Measurements from ENCODE around the gene CFAP90. TPM values are rescaled to one million over a fixed set of nuclear protein-coding genes. Genes with fewer than 3 reads are reported as not detected.
A peak's percentile ranks its signal among the peaks of the same experiment; 100 is the strongest.

CFAP90 gene
- total RNA-seq, 1 donor from 2014 or later = 0.64 TPM

DNA sequence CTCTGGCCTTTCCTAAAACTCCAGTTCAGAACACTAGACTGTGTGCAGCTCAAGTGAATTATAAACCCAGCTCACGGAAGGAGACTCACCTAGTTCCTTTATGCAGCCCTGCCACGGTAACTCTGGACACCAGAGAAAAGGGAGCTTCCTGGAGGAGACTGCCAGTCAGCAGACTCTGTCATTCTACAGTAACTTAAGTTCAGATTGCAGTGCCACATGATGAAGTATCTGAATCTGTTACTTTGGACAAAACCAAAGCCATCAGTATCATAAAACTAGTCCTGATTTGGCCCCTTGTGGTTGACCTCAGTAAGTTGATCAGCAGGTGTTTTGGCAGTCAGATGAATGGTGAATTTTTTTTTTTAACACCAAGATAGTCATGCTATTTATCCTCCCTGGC lies 20.7 kb upstream of the CFAP90 start:
- Histone ChIP-seq H4K20me1 (ENCODE audit: insufficient read depth, low read length) (peaks cover 39% of the 10 kb centered on the region), H3K9me3 (ENCODE audit: insufficient read depth, low read depth, low read length) (no peaks in the 10 kb centered on the region), H3K79me2 (ENCODE audit: insufficient read depth, low read length) (peaks cover 93% of the 10 kb centered on the region), H2AFZ (ENCODE audit: low read depth, low read length) (no peak overlapping the region), H3K27ac (ENCODE audit: low read depth, low read length) (no peak overlapping the region), H3K36me3 (ENCODE audit: insufficient read depth, low read length) (peaks cover 12% of the 10 kb centered on the region), H3K4me3 (ENCODE audit: insufficient read depth, low read depth, low read length) (no peak overlapping the region), H3K4me1 (ENCODE audit: insufficient read depth, low read length) (peaks cover 11% of the 10 kb centered on the region), H3K9ac (ENCODE audit: low read length) (no peak overlapping the region), H3K27me3 (ENCODE audit: insufficient read depth, low read length) (no peaks in the 10 kb centered on the region), H3K4me2 (ENCODE audit: low read length) (no peak overlapping the region)
- no peaks in the 10 kb centered on the region for H3K9me3 Mint-ChIP-seq (ENCODE audit: unreplicated experiment)
- peaks cover 26% of the 10 kb centered on the region for H3K4me1 Mint-ChIP-seq (ENCODE audit: low read depth, unreplicated experiment)
- no peak overlapping the region for H3K4me3 Mint-ChIP-seq (ENCODE audit: unreplicated experiment)
- DNase-seq (ENCODE audit: low read depth) (no peak), FAIRE-seq (peak; percentile 34)
- H3K27me3 Mint-ChIP-seq (ENCODE audit: low read depth, unreplicated experiment) = no peaks in the 10 kb centered on the region
- no peak overlapping the region for H3K27ac Mint-ChIP-seq (ENCODE audit: unreplicated experiment)
- no peaks in the 10 kb centered on the region for H3K36me3 Mint-ChIP-seq (ENCODE audit: low read depth, unreplicated experiment)
- TF ChIP-seq, protein P1, sequence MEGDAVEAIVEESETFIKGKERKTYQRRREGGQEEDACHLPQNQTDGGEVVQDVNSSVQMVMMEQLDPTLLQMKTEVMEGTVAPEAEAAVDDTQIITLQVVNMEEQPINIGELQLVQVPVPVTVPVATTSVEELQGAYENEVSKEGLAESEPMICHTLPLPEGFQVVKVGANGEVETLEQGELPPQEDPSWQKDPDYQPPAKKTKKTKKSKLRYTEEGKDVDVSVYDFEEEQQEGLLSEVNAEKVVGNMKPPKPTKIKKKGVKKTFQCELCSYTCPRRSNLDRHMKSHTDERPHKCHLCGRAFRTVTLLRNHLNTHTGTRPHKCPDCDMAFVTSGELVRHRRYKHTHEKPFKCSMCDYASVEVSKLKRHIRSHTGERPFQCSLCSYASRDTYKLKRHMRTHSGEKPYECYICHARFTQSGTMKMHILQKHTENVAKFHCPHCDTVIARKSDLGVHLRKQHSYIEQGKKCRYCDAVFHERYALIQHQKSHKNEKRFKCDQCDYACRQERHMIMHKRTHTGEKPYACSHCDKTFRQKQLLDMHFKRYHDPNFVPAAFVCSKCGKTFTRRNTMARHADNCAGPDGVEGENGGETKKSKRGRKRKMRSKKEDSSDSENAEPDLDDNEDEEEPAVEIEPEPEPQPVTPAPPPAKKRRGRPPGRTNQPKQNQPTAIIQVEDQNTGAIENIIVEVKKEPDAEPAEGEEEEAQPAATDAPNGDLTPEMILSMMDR (IDR thresholded peaks at IDR 0.05; ENCODE audit: insufficient read depth, low read depth, low read length) = no peak
- no peak for TF ChIP-seq EZH2 (IDR thresholded peaks at IDR 0.05; ENCODE audit: insufficient read depth, low read length)

DNA sequence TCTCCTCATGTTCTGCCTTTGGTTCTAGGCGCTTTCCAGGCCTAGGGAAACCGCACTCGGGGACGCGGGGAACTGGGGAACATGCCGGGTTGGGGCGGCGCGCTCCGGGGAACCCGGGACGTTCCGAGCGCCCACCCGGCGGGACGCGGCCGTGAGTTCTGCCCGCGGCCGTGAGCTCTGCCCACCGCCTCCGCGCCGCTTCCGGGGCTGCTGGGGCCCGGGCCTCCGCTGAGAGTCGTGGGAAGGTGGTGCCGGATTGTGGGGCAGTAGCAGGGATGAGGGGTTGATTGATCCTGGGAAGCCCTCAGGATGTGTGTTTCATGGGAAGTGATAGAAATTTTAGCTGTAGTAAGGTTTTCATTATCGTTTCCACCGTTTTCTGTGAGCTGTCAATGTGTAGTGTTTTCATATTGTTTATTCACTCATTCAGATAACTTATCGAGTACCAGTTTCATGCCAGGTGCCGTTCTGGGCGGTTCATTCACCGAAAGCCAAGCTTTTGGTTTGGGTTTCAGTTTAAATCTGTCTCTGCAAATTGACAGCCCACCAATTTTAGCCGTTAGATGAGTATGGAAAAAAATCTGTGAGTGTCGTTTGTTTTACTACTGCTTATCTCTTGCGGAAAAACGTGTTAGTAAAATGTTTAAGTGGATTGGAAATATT lies 18.7 kb upstream of the CFAP90 start:
- Mint-ChIP-seq H3K27ac (ENCODE audit: unreplicated experiment) (peak overlapping the region; percentile 35), H3K36me3 (ENCODE audit: low read depth, unreplicated experiment) (no peaks in the 10 kb centered on the region), H3K4me3 (ENCODE audit: unreplicated experiment) (peak overlapping the region; percentile 91), H3K27me3 (ENCODE audit: low read depth, unreplicated experiment) (no peaks in the 10 kb centered on the region), H3K4me1 (ENCODE audit: low read depth, unreplicated experiment) (peaks cover 25% of the 10 kb centered on the region), H3K9me3 (ENCODE audit: unreplicated experiment) (no peaks in the 10 kb centered on the region)
- Histone ChIP-seq H4K20me1 (ENCODE audit: insufficient read depth, low read length) (peaks cover 28% of the 10 kb centered on the region), H3K27me3 (ENCODE audit: insufficient read depth, low read length) (no peaks in the 10 kb centered on the region), H2AFZ (ENCODE audit: low read depth, low read length) (peak overlapping the region; percentile 83), H3K79me2 (ENCODE audit: insufficient read depth, low read length) (peaks cover 86% of the 10 kb centered on the region), H3K9me3 (ENCODE audit: insufficient read depth, low read depth, low read length) (no peaks in the 10 kb centered on the region), H3K4me1 (ENCODE audit: insufficient read depth, low read length) (peaks cover 8% of the 10 kb centered on the region), H3K9ac (ENCODE audit: low read length) (peak overlapping the region; percentile 92), H3K4me3 (ENCODE audit: insufficient read depth, low read depth, low read length) (peak overlapping the region; percentile 94), H3K4me2 (ENCODE audit: low read length) (peak overlapping the region; percentile 99), H3K36me3 (ENCODE audit: insufficient read depth, low read length) (peaks cover 8% of the 10 kb centered on the region), H3K27ac (ENCODE audit: low read depth, low read length) (peak overlapping the region; percentile 77)
- no peak for TF ChIP-seq EZH2 (IDR thresholded peaks at IDR 0.05; ENCODE audit: insufficient read depth, low read length)
- TF ChIP-seq, protein P1 (IDR thresholded peaks at IDR 0.05; ENCODE audit: insufficient read depth, low read depth, low read length) = no peak
- DNase-seq (ENCODE audit: low read depth) (no peak), FAIRE-seq (no peak)

All from astrocyte (in vitro differentiated cells and primary cell).